ENCODE measurements around the gene FBN1.

Gene FBN1

DNA sequence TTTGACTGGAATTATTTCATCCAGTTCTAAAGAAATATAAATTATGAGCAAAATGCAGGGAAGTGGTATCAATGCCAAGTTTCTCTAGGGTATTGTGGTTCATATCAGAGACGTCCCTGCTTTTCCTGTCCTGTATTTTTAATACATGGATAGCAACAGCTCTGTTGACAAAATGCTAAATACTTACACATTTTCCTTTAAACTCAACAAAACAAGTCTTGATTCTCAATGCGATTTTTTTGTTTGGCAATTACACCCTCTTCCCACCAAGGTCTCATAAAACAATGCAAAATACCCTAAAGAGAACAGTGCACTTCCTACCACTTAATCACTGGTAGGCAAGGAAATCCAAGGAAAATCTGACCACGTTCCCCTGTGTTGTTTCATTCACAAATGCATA is 194.3 kb downstream of the FBN1 start:
- POLR2A ChIA-PET = no interaction called here
- no peak overlapping the region for H3K27ac ChIP-seq (ENCODE audit: extremely low read depth, low read depth, low read length)
- H3K36me3 ChIP-seq (ENCODE audit: control insufficient read depth in 2 of 2, insufficient read depth in 1 of 2, low read length in 2 of 2) = peaks cover 0 to 10% of the 10 kb centered on the region in 2 experiments; a peak in 1 of 3 replicates
- TF ChIP-seq ZNF416 (tag by site-specific recombination; IDR thresholded peaks at IDR 0.05) = no peak
- TF ChIP-seq, protein P1, sequence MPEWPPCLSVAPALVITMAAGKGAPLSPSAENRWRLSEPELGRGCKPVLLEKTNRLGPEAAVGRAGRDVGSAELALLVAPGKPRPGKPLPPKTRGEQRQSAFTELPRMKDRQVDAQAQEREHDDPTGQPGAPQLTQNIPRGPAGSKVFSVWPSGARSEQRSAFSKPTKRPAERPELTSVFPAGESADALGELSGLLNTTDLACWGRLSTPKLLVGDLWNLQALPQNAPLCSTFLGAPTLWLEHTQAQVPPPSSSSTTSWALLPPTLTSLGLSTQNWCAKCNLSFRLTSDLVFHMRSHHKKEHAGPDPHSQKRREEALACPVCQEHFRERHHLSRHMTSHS (tag by site-specific recombination; IDR thresholded peaks at IDR 0.05) = no peak
- TF ChIP-seq, protein P2, sequence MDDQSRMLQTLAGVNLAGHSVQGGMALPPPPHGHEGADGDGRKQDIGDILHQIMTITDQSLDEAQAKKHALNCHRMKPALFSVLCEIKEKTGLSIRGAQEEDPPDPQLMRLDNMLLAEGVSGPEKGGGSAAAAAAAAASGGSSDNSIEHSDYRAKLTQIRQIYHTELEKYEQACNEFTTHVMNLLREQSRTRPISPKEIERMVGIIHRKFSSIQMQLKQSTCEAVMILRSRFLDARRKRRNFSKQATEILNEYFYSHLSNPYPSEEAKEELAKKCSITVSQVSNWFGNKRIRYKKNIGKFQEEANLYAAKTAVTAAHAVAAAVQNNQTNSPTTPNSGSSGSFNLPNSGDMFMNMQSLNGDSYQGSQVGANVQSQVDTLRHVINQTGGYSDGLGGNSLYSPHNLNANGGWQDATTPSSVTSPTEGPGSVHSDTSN (CRISPR knock-in tag; IDR thresholded peaks at IDR 0.05) = no peak
- TF ChIP-seq, protein P3, sequence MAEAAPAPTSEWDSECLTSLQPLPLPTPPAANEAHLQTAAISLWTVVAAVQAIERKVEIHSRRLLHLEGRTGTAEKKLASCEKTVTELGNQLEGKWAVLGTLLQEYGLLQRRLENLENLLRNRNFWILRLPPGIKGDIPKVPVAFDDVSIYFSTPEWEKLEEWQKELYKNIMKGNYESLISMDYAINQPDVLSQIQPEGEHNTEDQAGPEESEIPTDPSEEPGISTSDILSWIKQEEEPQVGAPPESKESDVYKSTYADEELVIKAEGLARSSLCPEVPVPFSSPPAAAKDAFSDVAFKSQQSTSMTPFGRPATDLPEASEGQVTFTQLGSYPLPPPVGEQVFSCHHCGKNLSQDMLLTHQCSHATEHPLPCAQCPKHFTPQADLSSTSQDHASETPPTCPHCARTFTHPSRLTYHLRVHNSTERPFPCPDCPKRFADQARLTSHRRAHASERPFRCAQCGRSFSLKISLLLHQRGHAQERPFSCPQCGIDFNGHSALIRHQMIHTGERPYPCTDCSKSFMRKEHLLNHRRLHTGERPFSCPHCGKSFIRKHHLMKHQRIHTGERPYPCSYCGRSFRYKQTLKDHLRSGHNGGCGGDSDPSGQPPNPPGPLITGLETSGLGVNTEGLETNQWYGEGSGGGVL (tag by site-specific recombination; IDR thresholded peaks at IDR 0.05) = no peak
- no peak for TF ChIP-seq ZNF596 (tag by site-specific recombination; IDR thresholded peaks at IDR 0.05)
- TF ChIP-seq KLF9 (tag by site-specific recombination; IDR thresholded peaks at IDR 0.05; ENCODE audit: low read depth) = no peak
- no peak for TF ChIP-seq ZBTB48 (tag by site-specific recombination; IDR thresholded peaks at IDR 0.05)
- TF ChIP-seq, protein P4, sequence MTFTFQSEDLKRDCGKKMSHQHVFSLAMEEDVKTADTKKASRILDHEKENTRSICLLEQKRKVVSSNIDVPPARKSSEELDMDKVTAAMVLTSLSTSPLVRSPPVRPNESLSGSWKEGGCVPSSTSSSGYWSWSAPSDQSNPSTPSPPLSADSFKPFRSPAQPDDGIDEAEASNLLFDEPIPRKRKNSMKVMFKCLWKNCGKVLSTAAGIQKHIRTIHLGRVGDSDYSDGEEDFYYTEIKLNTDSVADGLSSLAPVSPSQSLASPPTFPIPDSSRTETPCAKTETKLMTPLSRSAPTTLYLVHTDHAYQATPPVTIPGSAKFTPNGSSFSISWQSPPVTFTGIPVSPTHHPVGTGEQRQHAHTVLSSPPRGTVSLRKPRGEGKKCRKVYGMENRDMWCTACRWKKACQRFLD (tag by site-specific recombination; IDR thresholded peaks at IDR 0.05) = no peak
- no peak for TF ChIP-seq ZNF558 (tag by site-specific recombination; IDR thresholded peaks at IDR 0.05)
- no peak for TF ChIP-seq ZBTB21 (tag by site-specific recombination; IDR thresholded peaks at IDR 0.05)
- no peak for TF ChIP-seq ZNF335 (tag by site-specific recombination; conservative IDR thresholded peaks at IDR 0.05)
- TF ChIP-seq ZBTB17 (tag by site-specific recombination; IDR thresholded peaks at IDR 0.05) = no peak
- TF ChIP-seq ZBTB8A (tag by site-specific recombination; IDR thresholded peaks at IDR 0.05) = no peak
- H3K9me3 ChIP-seq (ENCODE audit: control insufficient read depth, insufficient read depth, low read depth, low read length) = no peaks in the 10 kb centered on the region
- CTCF ChIA-PET = no interaction called here
- peaks cover 4% of the 10 kb centered on the region; the same call in 1 of the 2 replicates for H3K4me1 ChIP-seq (ENCODE audit: control insufficient read depth, insufficient read depth, low read length)
- no peak overlapping the region for H3K4me3 ChIP-seq (ENCODE audit: low read depth, low read length)

DNA sequence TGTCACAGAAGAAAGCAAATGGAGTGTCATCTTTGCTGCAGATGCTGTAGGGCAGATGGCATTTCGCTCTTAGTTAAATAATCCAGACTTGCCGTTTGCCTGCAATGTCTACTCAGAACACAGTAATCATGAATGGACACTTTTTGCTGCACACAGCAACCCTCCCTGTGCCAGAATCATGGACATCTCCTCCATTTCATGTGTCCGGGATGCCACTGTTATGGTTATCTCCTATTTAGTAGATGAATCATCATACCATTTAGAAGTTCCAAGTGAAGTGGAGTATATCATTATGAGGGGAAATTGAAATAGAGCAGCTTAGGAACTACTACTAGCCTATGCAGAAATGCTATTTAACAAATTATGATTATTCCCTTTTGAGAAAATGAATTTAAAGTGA is 195.8 kb downstream of the FBN1 start:
- Histone ChIP-seq H3K36me3 (ENCODE audit: control insufficient read depth in 2 of 2, insufficient read depth in 1 of 2, low read length in 2 of 2) (peaks cover 0 to 6% of the 10 kb centered on the region in 2 experiments; a peak in 1 of 3 replicates), H3K4me1 (ENCODE audit: control insufficient read depth, insufficient read depth, low read length) (peaks cover 4% of the 10 kb centered on the region; the same call in 1 of the 2 replicates), H3K4me3 (ENCODE audit: low read depth, low read length) (no peak overlapping the region), H3K9me3 (ENCODE audit: control insufficient read depth, insufficient read depth, low read depth, low read length) (no peaks in the 10 kb centered on the region), H3K27ac (ENCODE audit: extremely low read depth, low read depth, low read length) (no peak overlapping the region)
- ChIA-PET POLR2A (interaction anchor here (0.5 kb wide), 1 partner anchor 27 kb away, joined by 5 read pairs; no protein-coding TSS in a partner anchor), CTCF (no interaction called here)
- TF ChIP-seq, protein P5, sequence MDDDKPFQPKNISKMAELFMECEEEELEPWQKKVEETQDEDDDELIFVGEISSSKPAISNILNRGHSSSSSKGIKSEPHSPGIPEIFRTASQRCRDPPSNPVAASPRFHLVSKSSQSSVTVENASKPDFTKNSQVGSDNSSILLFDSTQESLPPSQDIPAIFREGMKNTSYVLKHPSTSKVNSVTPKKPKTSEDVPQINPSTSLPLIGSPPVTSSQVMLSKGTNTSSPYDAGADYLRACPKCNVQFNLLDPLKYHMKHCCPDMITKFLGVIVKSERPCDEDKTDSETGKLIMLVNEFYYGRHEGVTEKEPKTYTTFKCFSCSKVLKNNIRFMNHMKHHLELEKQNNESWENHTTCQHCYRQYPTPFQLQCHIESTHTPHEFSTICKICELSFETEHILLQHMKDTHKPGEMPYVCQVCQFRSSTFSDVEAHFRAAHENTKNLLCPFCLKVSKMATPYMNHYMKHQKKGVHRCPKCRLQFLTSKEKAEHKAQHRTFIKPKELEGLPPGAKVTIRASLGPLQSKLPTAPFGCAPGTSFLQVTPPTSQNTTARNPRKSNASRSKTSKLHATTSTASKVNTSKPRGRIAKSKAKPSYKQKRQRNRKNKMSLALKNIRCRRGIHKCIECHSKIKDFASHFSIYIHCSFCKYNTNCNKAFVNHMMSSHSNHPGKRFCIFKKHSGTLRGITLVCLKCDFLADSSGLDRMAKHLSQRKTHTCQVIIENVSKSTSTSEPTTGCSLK (tag by site-specific recombination; IDR thresholded peaks at IDR 0.05) = no peak

DNA sequence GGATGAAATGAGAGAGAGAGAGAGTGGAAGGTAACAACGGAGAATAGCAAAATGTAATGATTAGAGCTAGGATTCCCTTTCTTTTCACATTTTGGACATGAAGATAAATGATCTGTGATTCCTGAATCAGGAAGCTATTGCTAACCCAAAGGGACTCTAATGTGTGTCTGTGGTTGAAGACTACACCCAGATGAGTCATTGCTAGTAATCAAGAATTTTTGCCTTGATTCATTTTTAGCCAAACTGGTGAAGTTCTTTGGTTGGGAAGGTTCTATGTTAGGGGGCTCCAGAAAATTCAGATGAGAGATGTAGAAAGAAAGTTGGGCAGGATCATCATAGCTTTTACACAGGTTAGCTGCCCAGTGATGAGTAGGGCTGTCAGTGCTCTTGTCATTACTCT is 197.9 kb downstream of the FBN1 start:
- Histone ChIP-seq H3K4me1 (ENCODE audit: control insufficient read depth, insufficient read depth, low read length) (peaks cover 4% of the 10 kb centered on the region; the same call in 1 of the 2 replicates), H3K9me3 (ENCODE audit: control insufficient read depth, insufficient read depth, low read depth, low read length) (no peaks in the 10 kb centered on the region), H3K27ac (ENCODE audit: extremely low read depth, low read depth, low read length) (no peak overlapping the region), H3K36me3 (ENCODE audit: control insufficient read depth in 2 of 2, insufficient read depth in 1 of 2, low read length in 2 of 2) (peaks cover 0 to 20% of the 10 kb centered on the region in 2 experiments; a peak in 2 of 3 replicates), H3K4me3 (ENCODE audit: low read depth, low read length) (no peak overlapping the region)
- ChIA-PET CTCF (no interaction called here), POLR2A (no interaction called here)
- TF ChIP-seq ZNF529 (tag by site-specific recombination; IDR thresholded peaks at IDR 0.05; ENCODE audit: insufficient replicate concordance) (no peak), ZNF221 (tag by site-specific recombination; IDR thresholded peaks at IDR 0.05; ENCODE audit: borderline replicate concordance) (no peak), ZNF514 (tag by site-specific recombination; IDR thresholded peaks at IDR 0.05) (no peak), IKZF3 (tag by site-specific recombination; IDR thresholded peaks at IDR 0.05) (no peak), ZNF777 (tag by site-specific recombination; IDR thresholded peaks at IDR 0.05; ENCODE audit: borderline replicate concordance) (no peak), ZNF350 (tag by site-specific recombination; IDR thresholded peaks at IDR 0.05) (no peak)
- TF ChIP-seq, protein P6, sequence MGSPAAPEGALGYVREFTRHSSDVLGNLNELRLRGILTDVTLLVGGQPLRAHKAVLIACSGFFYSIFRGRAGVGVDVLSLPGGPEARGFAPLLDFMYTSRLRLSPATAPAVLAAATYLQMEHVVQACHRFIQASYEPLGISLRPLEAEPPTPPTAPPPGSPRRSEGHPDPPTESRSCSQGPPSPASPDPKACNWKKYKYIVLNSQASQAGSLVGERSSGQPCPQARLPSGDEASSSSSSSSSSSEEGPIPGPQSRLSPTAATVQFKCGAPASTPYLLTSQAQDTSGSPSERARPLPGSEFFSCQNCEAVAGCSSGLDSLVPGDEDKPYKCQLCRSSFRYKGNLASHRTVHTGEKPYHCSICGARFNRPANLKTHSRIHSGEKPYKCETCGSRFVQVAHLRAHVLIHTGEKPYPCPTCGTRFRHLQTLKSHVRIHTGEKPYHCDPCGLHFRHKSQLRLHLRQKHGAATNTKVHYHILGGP (tag by site-specific recombination; IDR thresholded peaks at IDR 0.05) = no peak
- TF ChIP-seq, protein P7, sequence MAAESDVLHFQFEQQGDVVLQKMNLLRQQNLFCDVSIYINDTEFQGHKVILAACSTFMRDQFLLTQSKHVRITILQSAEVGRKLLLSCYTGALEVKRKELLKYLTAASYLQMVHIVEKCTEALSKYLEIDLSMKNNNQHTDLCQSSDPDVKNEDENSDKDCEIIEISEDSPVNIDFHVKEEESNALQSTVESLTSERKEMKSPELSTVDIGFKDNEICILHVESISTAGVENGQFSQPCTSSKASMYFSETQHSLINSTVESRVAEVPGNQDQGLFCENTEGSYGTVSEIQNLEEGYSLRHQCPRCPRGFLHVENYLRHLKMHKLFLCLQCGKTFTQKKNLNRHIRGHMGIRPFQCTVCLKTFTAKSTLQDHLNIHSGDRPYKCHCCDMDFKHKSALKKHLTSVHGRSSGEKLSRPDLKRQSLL (tag by site-specific recombination; IDR thresholded peaks at IDR 0.05) = no peak

Measured in HEK293 (cell line).